ENCODE results near the gene SERPINH1. TPM values are rescaled to one million over a fixed set of nuclear protein-coding genes. Genes with fewer than 3 reads are reported as not detected.

SERPINH1 gene
- total RNA-seq: 100 to 1,000 TPM; 234 to 585 TPM
- 100 to 1,000 TPM; 112 to 340 TPM for polyA plus RNA-seq
- long read RNA-seq, donor 1, transcript SERPINH1-201 (5 exons, 2,225 nt): major isoform, 160 of 558 reads
- long read RNA-seq, donor 1, partial matches to known transcripts: 395 of 558 reads
- long read RNA-seq, donor 1, other reads (novel, unspliced or antisense): 0 of 558 reads
- long read RNA-seq, donor 2, transcript SERPINH1-205 (3 exons, 2,283 nt): minor isoform, 5 of 116 reads
- long read RNA-seq, donor 2, transcript SERPINH1-201 (5 exons, 2,225 nt): major isoform, 57 of 116 reads
- long read RNA-seq, donor 2, partial matches to known transcripts: 53 of 116 reads
- long read RNA-seq, donor 2, other reads (novel, unspliced or antisense): 0 of 116 reads
- long read RNA-seq, donor 3, transcript SERPINH1-201 (5 exons, 2,225 nt): major isoform, 101 of 131 reads
- long read RNA-seq, donor 3, partial matches to known transcripts: 26 of 131 reads
- long read RNA-seq, donor 3, other reads (novel, unspliced or antisense): 0 of 131 reads
- long read RNA-seq, donor 4, transcript SERPINH1-201 (5 exons, 2,225 nt): major isoform, 42 of 180 reads
- long read RNA-seq, donor 4, transcript SERPINH1-205 (3 exons, 2,283 nt): minor isoform, 5 of 180 reads
- long read RNA-seq, donor 4, partial matches to known transcripts: 133 of 180 reads
- long read RNA-seq, donor 4, other reads (novel, unspliced or antisense): 0 of 180 reads
- long read RNA-seq, donor 5, transcript SERPINH1-201 (5 exons, 2,225 nt): major isoform, 146 of 420 reads
- long read RNA-seq, donor 5, partial matches to known transcripts: 267 of 420 reads
- long read RNA-seq, donor 5, other reads (novel, unspliced or antisense): 0 of 420 reads

- Histone ChIP-seq H3K4me3 (peak within 1 kb of the TSS; percentile 76), H3K9me3 (ENCODE audit: control insufficient read depth in 4 of 4, insufficient read depth in 3 of 4, low read length in 3 of 4) (no peaks in the 10 kb centered on the region), H3K9ac (ENCODE audit: insufficient read depth in 1 of 2, low read length in 2 of 2) (peak within 1 kb of the TSS; percentile 87 to 92), H3K4me1 (ENCODE audit: control insufficient read depth in 5 of 5, insufficient read depth in 5 of 5, low read length in 5 of 5) (peaks cover 12 to 64% (median 42%) of the 10 kb centered on the region in 5 donors), H3K36me3 (ENCODE audit: control insufficient read depth in 4 of 4, insufficient read depth in 4 of 4, low read length in 4 of 4) (peaks cover 0 to 19% (median 7%) of the 10 kb centered on the region in 4 donors), H3K27ac (ENCODE audit: low read depth in 1 of 2, low read length in 1 of 2) (peak within 1 kb of the TSS; percentile 88 to 98), H3K27me3 (ENCODE audit: control insufficient read depth in 3 of 3, insufficient read depth in 3 of 3, low read length in 2 of 3) (no peaks in the 10 kb centered on the region)
- 0 to 1% methylated on average over 47 to 51 of the region's 51 CpGs for WGBS, 2 donors
- TF ChIP-seq CTCF (IDR thresholded peaks at IDR 0.05; ENCODE audit: control extremely low read depth, extremely low read depth): no peak
- ATAC-seq (ENCODE audit: insufficient read depth, low FRiP score) (peak; percentile 67), DNase-seq (peak; percentile 94 to 97 (median 97))
Observed at GRCh38 chr11:75562048-75562835, at the start of gene SERPINH1. TSS of gene SERPINH1 (plus strand) at chr11:75562253. CDS start at chr11:75566350, 4,097 bp downstream.

- ATAC-seq (ENCODE audit: insufficient read depth, low FRiP score) (no peak), DNase-seq (no peak)
- H3K27ac ChIP-seq (ENCODE audit: low read depth in 1 of 2, low read length in 1 of 2): no peak overlapping the region
- TF ChIP-seq CTCF (IDR thresholded peaks at IDR 0.05; ENCODE audit: control extremely low read depth, extremely low read depth): no peak
- no peak overlapping the region for H3K4me3 ChIP-seq
- H3K9ac ChIP-seq (ENCODE audit: insufficient read depth in 1 of 2, low read length in 2 of 2): no peak overlapping the region
- H3K36me3 ChIP-seq (ENCODE audit: control insufficient read depth in 4 of 4, insufficient read depth in 4 of 4, low read length in 4 of 4): no peaks in the 10 kb centered on the region
- WGBS, 2 donors: 48 to 66% methylated on average over 5 of the region's 5 CpGs
- peaks cover 0 to 8% (median 0%) of the 10 kb centered on the region in 5 donors for H3K4me1 ChIP-seq (ENCODE audit: control insufficient read depth in 5 of 5, insufficient read depth in 5 of 5, low read length in 5 of 5)
- H3K9me3 ChIP-seq (ENCODE audit: control insufficient read depth in 4 of 4, insufficient read depth in 3 of 4, low read length in 3 of 4): peaks cover 0 to 3% (median 0%) of the 10 kb centered on the region in 4 donors
- H3K27me3 ChIP-seq (ENCODE audit: control insufficient read depth in 3 of 3, insufficient read depth in 3 of 3, low read length in 2 of 3): no peaks in the 10 kb centered on the region
Observed at GRCh38 chr11:75513250-75513649, 48.8 kb upstream of the SERPINH1 start.

- no peak for TF ChIP-seq CTCF (IDR thresholded peaks at IDR 0.05; ENCODE audit: control extremely low read depth, extremely low read depth)
Observed at GRCh38 chr11:75514596-75514995, 47.5 kb upstream of the SERPINH1 start.

More at GRCh38 chr11:75514596-75514995, 47.5 kb upstream of the SERPINH1 start:
- ATAC-seq (ENCODE audit: insufficient read depth, low FRiP score): no peak
- H3K9me3 ChIP-seq (ENCODE audit: control insufficient read depth in 4 of 4, insufficient read depth in 3 of 4, low read length in 3 of 4): peaks cover 0 to 3% (median 0%) of the 10 kb centered on the region in 4 donors
- DNase-seq: no peak
- H3K9ac ChIP-seq (ENCODE audit: insufficient read depth in 1 of 2, low read length in 2 of 2): no peak overlapping the region
- H3K27me3 ChIP-seq (ENCODE audit: control insufficient read depth in 3 of 3, insufficient read depth in 3 of 3, low read length in 2 of 3): no peaks in the 10 kb centered on the region
- H3K4me3 ChIP-seq: no peak overlapping the region
- no peaks in the 10 kb centered on the region for H3K36me3 ChIP-seq (ENCODE audit: control insufficient read depth in 4 of 4, insufficient read depth in 4 of 4, low read length in 4 of 4)
- H3K27ac ChIP-seq (ENCODE audit: low read depth in 1 of 2, low read length in 1 of 2): no peak overlapping the region
- H3K4me1 ChIP-seq (ENCODE audit: control insufficient read depth in 5 of 5, insufficient read depth in 5 of 5, low read length in 5 of 5): peaks cover 0 to 7% (median 0%) of the 10 kb centered on the region in 5 donors

Data from lung (tissue), 16 donors.